ENCODE measurements around the gene GRN. TPM values are rescaled to one million over a fixed set of nuclear protein-coding genes. Genes with fewer than 3 reads are reported as not detected.

The GRN gene
- total RNA-seq, 1 experiment from 2014 or later: 400 TPM

GRCh38 chr17:44378171-44378705 lies 33.1 kb downstream of the GRN start:
- intact Hi-C loops (cut with micrococcal nuclease): no loop called here
- TF ChIP-seq EZH2phosphoT487 (IDR thresholded peaks at IDR 0.05; ENCODE audit: borderline replicate concordance, low read length) (no peak), EZH2 (IDR thresholded peaks at IDR 0.05; ENCODE audit: low read length, unreplicated experiment) (no peak), CTCF (conservative IDR thresholded peaks at IDR 0.05; ENCODE audit: low read depth, low read length) (no peak)
- no peak overlapping the region for H3K27ac ChIP-seq (ENCODE audit: low read length)
- ChIA-PET CTCF (interaction anchor here (0.6 kb wide), 1 partner anchor 15 kb away, joined by 3 read pairs; the partner anchor contains the start of gene FAM171A2), POLR2A (ENCODE audit: unreplicated experiment) (no interaction called here)
- H4K20me1 ChIP-seq (ENCODE audit: low read length): no peaks in the 10 kb centered on the region
- H3K4me3 ChIP-seq (ENCODE audit: low read length): no peak overlapping the region
- no peaks in the 10 kb centered on the region for H3K79me2 ChIP-seq (ENCODE audit: low read length)
- no peaks in the 10 kb centered on the region for H3F3A ChIP-seq (ENCODE audit: low read length, unreplicated experiment)
- DNase-seq: no peak
- no peak overlapping the region for H3K9ac ChIP-seq (ENCODE audit: low read length)
- no TSS peak for BruUV-seq (replicated peaks)
- H3K36me3 ChIP-seq (ENCODE audit: low read depth, low read length): no peaks in the 10 kb centered on the region
- no peak overlapping the region for H3K4me2 ChIP-seq (ENCODE audit: low read length)
- H3K9me3 ChIP-seq (ENCODE audit: low read length): no peaks in the 10 kb centered on the region
- H3K4me1 ChIP-seq (ENCODE audit: insufficient read depth, low read length): no peaks in the 10 kb centered on the region
- no peaks in the 10 kb centered on the region for H3K9me2 ChIP-seq (replicated peaks; ENCODE audit: low read length)
- no peaks in the 10 kb centered on the region for H3K27me3 ChIP-seq (ENCODE audit: low read length)
- ATAC-seq: no peak
- no peak overlapping the region for H2AFZ ChIP-seq (ENCODE audit: low read length)

- no peaks in the 10 kb centered on the region for H3F3A ChIP-seq (ENCODE audit: low read length, unreplicated experiment)
- H3K36me3 ChIP-seq (ENCODE audit: low read depth, low read length): no peaks in the 10 kb centered on the region
- H3K9me3 ChIP-seq (ENCODE audit: low read length): no peaks in the 10 kb centered on the region
- intact Hi-C loops (cut with micrococcal nuclease): no loop called here
- H3K9ac ChIP-seq (ENCODE audit: low read length): no peak overlapping the region
- H3K27ac ChIP-seq (ENCODE audit: low read length): no peak overlapping the region
- ATAC-seq (no peak), DNase-seq (no peak)
- H2AFZ ChIP-seq (ENCODE audit: low read length): no peak overlapping the region
- no peaks in the 10 kb centered on the region for H3K9me2 ChIP-seq (replicated peaks; ENCODE audit: low read length)
- ChIA-PET CTCF (no interaction called here), POLR2A (ENCODE audit: unreplicated experiment) (no interaction called here)
- H3K4me3 ChIP-seq (ENCODE audit: low read length): no peak overlapping the region
- H3K79me2 ChIP-seq (ENCODE audit: low read length): no peaks in the 10 kb centered on the region
- no peaks in the 10 kb centered on the region for H3K27me3 ChIP-seq (ENCODE audit: low read length)
- H3K4me1 ChIP-seq (ENCODE audit: insufficient read depth, low read length): peaks cover under 1% of the 10 kb centered on the region; the same call in 1 of the 2 replicates
- BruUV-seq (replicated peaks): no TSS peak
- H3K4me2 ChIP-seq (ENCODE audit: low read length): no peak overlapping the region
- TF ChIP-seq EZH2phosphoT487 (IDR thresholded peaks at IDR 0.05; ENCODE audit: borderline replicate concordance, low read length): no peak
- no peak for TF ChIP-seq CTCF (conservative IDR thresholded peaks at IDR 0.05; ENCODE audit: low read depth, low read length)
- no peaks in the 10 kb centered on the region for H4K20me1 ChIP-seq (ENCODE audit: low read length)
Observed at GRCh38 chr17:44379887-44380286, 34.8 kb downstream of the GRN start.

GRCh38 chr17:44380767-44381166 lies 35.7 kb downstream of the GRN start:
- Histone ChIP-seq H3F3A (ENCODE audit: low read length, unreplicated experiment) (no peaks in the 10 kb centered on the region), H3K36me3 (ENCODE audit: low read depth, low read length) (no peaks in the 10 kb centered on the region), H3K9me3 (ENCODE audit: low read length) (no peaks in the 10 kb centered on the region), H3K4me1 (ENCODE audit: insufficient read depth, low read length) (peaks cover 6% of the 10 kb centered on the region), H3K4me2 (ENCODE audit: low read length) (no peak overlapping the region), H2AFZ (ENCODE audit: low read length) (no peak overlapping the region), H3K4me3 (ENCODE audit: low read length) (no peak overlapping the region), H3K9ac (ENCODE audit: low read length) (no peak overlapping the region), H3K27ac (ENCODE audit: low read length) (no peak overlapping the region), H3K27me3 (ENCODE audit: low read length) (no peaks in the 10 kb centered on the region), H4K20me1 (ENCODE audit: low read length) (no peaks in the 10 kb centered on the region), H3K79me2 (ENCODE audit: low read length) (no peaks in the 10 kb centered on the region), H3K9me2 (replicated peaks; ENCODE audit: low read length) (no peaks in the 10 kb centered on the region)
- ATAC-seq (no peak), DNase-seq (no peak)
- no TSS peak for BruUV-seq (replicated peaks)
- ChIA-PET POLR2A (ENCODE audit: unreplicated experiment) (no interaction called here), CTCF (interaction anchor here (0.6 kb wide), 1 partner anchor 535 kb away, joined by 3 read pairs; no protein-coding TSS in a partner anchor)
- TF ChIP-seq CTCF (conservative IDR thresholded peaks at IDR 0.05; ENCODE audit: low read depth, low read length): no peak
- TF ChIP-seq EZH2 (IDR thresholded peaks at IDR 0.05; ENCODE audit: low read length, unreplicated experiment): no peak
- no peak for TF ChIP-seq EZH2phosphoT487 (IDR thresholded peaks at IDR 0.05; ENCODE audit: borderline replicate concordance, low read length)
- intact Hi-C loops (cut with micrococcal nuclease): no loop called here
